ENCODE data around the gene SELENON.

The SELENON gene

GRCh38 chr1:25765136-25765922 lies 34.7 kb upstream of the SELENON start:
- Histone ChIP-seq H3K4me1 (ENCODE audit: control insufficient read depth, insufficient read depth, low read length) (no peaks in the 10 kb centered on the region), H3K4me3 (ENCODE audit: low read length) (no peak overlapping the region), H3K36me3 (ENCODE audit: control insufficient read depth, insufficient read depth, low read length) (peaks cover 2% of the 10 kb centered on the region), H3K27me3 (ENCODE audit: control insufficient read depth, insufficient read depth, low read length) (no peaks in the 10 kb centered on the region), H3K9ac (ENCODE audit: low read length) (no peak overlapping the region), H3K27ac (ENCODE audit: low read depth, low read length) (no peak overlapping the region)

DNA sequence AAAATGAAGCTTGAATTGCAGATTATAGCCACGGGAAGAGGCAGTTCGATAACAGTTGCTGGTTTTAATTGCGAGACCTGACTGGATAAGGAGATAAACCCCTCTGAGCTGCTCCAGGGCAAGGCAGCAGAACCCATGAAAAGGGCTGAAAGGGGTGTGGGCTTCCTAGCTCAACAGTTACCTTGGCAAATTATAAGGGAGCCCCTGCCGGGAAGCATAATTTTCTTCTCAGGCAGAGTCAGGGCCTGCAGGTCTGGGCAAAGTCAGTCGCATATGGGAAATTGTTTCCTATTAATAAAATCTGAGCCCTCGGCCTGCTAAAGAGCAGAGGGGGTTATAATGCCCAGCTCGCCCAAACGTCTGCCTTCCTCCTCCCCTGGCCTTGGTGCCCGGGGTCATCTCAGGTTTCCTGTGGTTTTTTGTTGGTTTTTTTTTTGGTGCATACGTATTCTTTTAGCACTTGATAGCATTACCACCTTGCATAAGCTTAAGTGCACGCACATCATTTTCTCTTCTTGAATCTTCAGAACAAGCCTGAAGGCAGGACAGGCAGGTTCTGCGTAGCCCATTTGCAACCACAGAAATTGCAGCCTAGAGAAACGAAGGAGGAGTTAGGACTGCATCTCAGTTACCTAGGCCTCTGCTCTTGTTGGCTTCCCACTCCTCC lies 33.9 kb upstream of the SELENON start:
- Histone ChIP-seq H3K27ac (ENCODE audit: low read depth, low read length) (no peak overlapping the region), H3K4me3 (ENCODE audit: low read length) (no peak overlapping the region), H3K27me3 (ENCODE audit: control insufficient read depth, insufficient read depth, low read length) (no peaks in the 10 kb centered on the region), H3K9ac (ENCODE audit: low read length) (no peak overlapping the region), H3K36me3 (ENCODE audit: control insufficient read depth, insufficient read depth, low read length) (peaks cover 2% of the 10 kb centered on the region), H3K4me1 (ENCODE audit: control insufficient read depth, insufficient read depth, low read length) (no peaks in the 10 kb centered on the region)

- H3K9ac ChIP-seq (ENCODE audit: low read length) = no peak overlapping the region
- no peaks in the 10 kb centered on the region for H3K27me3 ChIP-seq (ENCODE audit: control insufficient read depth, insufficient read depth, low read length)
- H3K4me1 ChIP-seq (ENCODE audit: control insufficient read depth, insufficient read depth, low read length) = no peaks in the 10 kb centered on the region
- H3K27ac ChIP-seq (ENCODE audit: low read depth, low read length) = no peak overlapping the region
- peaks cover 2% of the 10 kb centered on the region for H3K36me3 ChIP-seq (ENCODE audit: control insufficient read depth, insufficient read depth, low read length)
- no peak overlapping the region for H3K4me3 ChIP-seq (ENCODE audit: low read length)
Measured at GRCh38 chr1:25766721-25767436, 33.1 kb upstream of the SELENON start.

DNA sequence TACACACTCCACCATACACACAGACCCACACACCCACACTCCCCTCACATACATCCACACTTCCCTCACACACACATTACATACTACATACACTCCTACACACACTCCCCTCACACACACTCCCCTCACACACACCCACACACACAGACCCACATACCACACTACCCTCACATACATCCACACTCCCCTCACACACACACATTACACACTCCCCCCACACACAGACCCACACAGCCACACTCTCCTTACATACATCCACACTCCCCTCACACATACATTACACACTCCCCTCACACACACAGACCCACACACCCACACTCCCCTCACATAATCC lies 32.6 kb upstream of the SELENON start:
- Histone ChIP-seq H3K9ac (ENCODE audit: low read length) (no peak overlapping the region), H3K4me1 (ENCODE audit: control insufficient read depth, insufficient read depth, low read length) (no peaks in the 10 kb centered on the region), H3K27ac (ENCODE audit: low read depth, low read length) (no peak overlapping the region), H3K4me3 (ENCODE audit: low read length) (no peak overlapping the region), H3K27me3 (ENCODE audit: control insufficient read depth, insufficient read depth, low read length) (no peaks in the 10 kb centered on the region), H3K36me3 (ENCODE audit: control insufficient read depth, insufficient read depth, low read length) (peaks cover 2% of the 10 kb centered on the region)

- no peaks in the 10 kb centered on the region for H3K27me3 ChIP-seq (ENCODE audit: control insufficient read depth, insufficient read depth, low read length)
- no peak overlapping the region for H3K4me3 ChIP-seq (ENCODE audit: low read length)
- H3K27ac ChIP-seq (ENCODE audit: low read depth, low read length) = no peak overlapping the region
- H3K9ac ChIP-seq (ENCODE audit: low read length) = no peak overlapping the region
- H3K4me1 ChIP-seq (ENCODE audit: control insufficient read depth, insufficient read depth, low read length) = no peaks in the 10 kb centered on the region
- peaks cover under 1% of the 10 kb centered on the region for H3K36me3 ChIP-seq (ENCODE audit: control insufficient read depth, insufficient read depth, low read length)
Measured at GRCh38 chr1:25768999-25769398, 31.0 kb upstream of the SELENON start.

GRCh38 chr1:25769625-25770383 lies 30.2 kb upstream of the SELENON start:
- Histone ChIP-seq H3K9ac (ENCODE audit: low read length) (no peak overlapping the region), H3K4me3 (ENCODE audit: low read length) (no peak overlapping the region)

DNA sequence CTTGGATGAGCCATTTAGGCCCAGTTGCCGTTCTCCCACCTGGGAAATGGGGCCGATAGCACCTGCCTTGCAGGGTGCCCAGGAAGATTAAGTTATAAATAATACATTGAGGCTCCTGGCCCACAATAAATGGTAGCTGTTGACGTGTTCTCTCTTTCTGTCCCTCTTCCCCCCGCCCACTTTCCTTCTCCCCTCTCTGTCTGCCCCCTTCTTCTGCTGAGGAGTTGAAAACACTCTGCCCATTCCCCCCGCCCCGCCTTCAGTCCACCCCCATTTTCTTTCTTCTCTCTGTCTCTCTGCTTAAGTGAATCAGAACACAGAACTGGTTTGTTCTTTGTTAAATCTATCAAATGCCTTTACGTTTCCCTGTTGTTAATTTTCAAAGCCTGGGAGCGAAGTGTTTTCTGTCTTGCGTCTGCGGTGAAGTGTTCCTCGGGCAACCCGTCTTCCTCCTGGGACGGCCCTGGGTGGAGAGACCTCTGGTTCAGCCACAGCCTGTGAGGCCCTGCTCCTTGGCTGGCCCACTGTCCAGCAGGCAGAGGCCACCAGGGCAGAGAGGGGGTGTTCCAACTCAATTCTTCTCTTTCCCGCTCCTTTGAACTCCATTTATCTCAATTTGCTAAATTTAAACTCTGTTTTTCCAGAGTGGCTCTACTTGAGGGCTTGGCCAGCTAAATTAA lies 29.3 kb upstream of the SELENON start:
- no peak overlapping the region for H3K9ac ChIP-seq (ENCODE audit: low read length)
- no peak overlapping the region for H3K4me3 ChIP-seq (ENCODE audit: low read length)
- no peaks in the 10 kb centered on the region for H3K4me1 ChIP-seq (ENCODE audit: control insufficient read depth, insufficient read depth, low read length)
- H3K27ac ChIP-seq (ENCODE audit: low read depth, low read length) = peak overlapping the region; percentile 12
- no peaks in the 10 kb centered on the region for H3K27me3 ChIP-seq (ENCODE audit: control insufficient read depth, insufficient read depth, low read length)
- no peaks in the 10 kb centered on the region for H3K36me3 ChIP-seq (ENCODE audit: control insufficient read depth, insufficient read depth, low read length)

More at GRCh38 chr1:25769625-25770383, 30.2 kb upstream of the SELENON start:
- no peaks in the 10 kb centered on the region for H3K36me3 ChIP-seq (ENCODE audit: control insufficient read depth, insufficient read depth, low read length)
- H3K27me3 ChIP-seq (ENCODE audit: control insufficient read depth, insufficient read depth, low read length) = no peaks in the 10 kb centered on the region
- H3K27ac ChIP-seq (ENCODE audit: low read depth, low read length) = no peak overlapping the region
- H3K4me1 ChIP-seq (ENCODE audit: control insufficient read depth, insufficient read depth, low read length) = no peaks in the 10 kb centered on the region

GRCh38 chr1:25771221-25772114 lies 28.5 kb upstream of the SELENON start:
- Histone ChIP-seq H3K9ac (ENCODE audit: low read length) (no peak overlapping the region), H3K27ac (ENCODE audit: low read depth, low read length) (peak overlapping the region; percentile 12), H3K4me1 (ENCODE audit: control insufficient read depth, insufficient read depth, low read length) (no peaks in the 10 kb centered on the region), H3K36me3 (ENCODE audit: control insufficient read depth, insufficient read depth, low read length) (no peaks in the 10 kb centered on the region), H3K27me3 (ENCODE audit: control insufficient read depth, insufficient read depth, low read length) (no peaks in the 10 kb centered on the region), H3K4me3 (ENCODE audit: low read length) (no peak overlapping the region)

- H3K9ac ChIP-seq (ENCODE audit: low read length) = no peak overlapping the region
- no peak overlapping the region for H3K27ac ChIP-seq (ENCODE audit: low read depth, low read length)
- H3K36me3 ChIP-seq (ENCODE audit: control insufficient read depth, insufficient read depth, low read length) = no peaks in the 10 kb centered on the region
- no peaks in the 10 kb centered on the region for H3K4me1 ChIP-seq (ENCODE audit: control insufficient read depth, insufficient read depth, low read length)
- H3K27me3 ChIP-seq (ENCODE audit: control insufficient read depth, insufficient read depth, low read length) = no peaks in the 10 kb centered on the region
- no peak overlapping the region for H3K4me3 ChIP-seq (ENCODE audit: low read length)
Measured at GRCh38 chr1:25772164-25772563, 27.8 kb upstream of the SELENON start.

DNA sequence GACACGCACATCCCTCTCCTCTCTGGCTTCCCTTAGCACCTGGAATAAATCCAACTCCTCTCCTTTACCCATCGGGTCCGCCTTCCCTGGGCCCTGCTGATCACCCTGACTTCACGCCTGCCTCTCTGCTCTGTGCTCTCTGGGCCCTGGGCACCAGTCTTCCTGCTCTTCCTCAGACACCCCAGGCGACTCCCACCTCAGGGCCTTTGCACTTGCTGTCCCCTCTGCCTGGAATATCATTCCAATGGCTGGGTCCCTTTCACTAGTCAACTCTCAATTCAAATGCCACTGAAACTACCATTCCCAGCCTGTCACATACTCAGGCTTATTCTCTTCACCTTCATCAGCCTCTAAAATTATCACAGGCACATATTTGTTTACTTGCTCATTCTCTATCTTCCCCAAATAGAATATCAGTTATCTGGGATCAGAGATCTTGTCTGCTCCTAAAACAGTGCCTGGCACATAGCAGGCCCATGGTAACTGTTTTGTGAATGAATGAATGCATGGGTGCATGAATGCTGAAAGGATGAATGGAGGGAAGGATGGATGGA lies 27.2 kb upstream of the SELENON start:
- no peak overlapping the region for H3K9ac ChIP-seq (ENCODE audit: low read length)
- H3K4me3 ChIP-seq (ENCODE audit: low read length) = no peak overlapping the region
- no peaks in the 10 kb centered on the region for H3K27me3 ChIP-seq (ENCODE audit: control insufficient read depth, insufficient read depth, low read length)
- no peak overlapping the region for H3K27ac ChIP-seq (ENCODE audit: low read depth, low read length)
- no peaks in the 10 kb centered on the region for H3K36me3 ChIP-seq (ENCODE audit: control insufficient read depth, insufficient read depth, low read length)
- no peaks in the 10 kb centered on the region for H3K4me1 ChIP-seq (ENCODE audit: control insufficient read depth, insufficient read depth, low read length)

Measured in rectal smooth muscle tissue (tissue), 1 donor.